IMR-90 (cell line): Measurements from ENCODE around the gene ARHGEF12.

Source experiments
- BHLHE40 ChIP-seq: fragments of 150-350 bp; IDR thresholded peaks from 2 replicates; pipeline ENCODE4 v1.6.1; 2016; ENCODE audit warnings: mild to moderate bottlenecking, low read depth, low read length
- CTCF ChIP-seq: conservative IDR thresholded peaks from 2 replicates; pipeline ENCODE4 v1.5.1; 2012; ENCODE audit warnings: mild to moderate bottlenecking, low read depth, low read length, improper control_type of control experiment
- ELK1 ChIP-seq: fragments of 150-350 bp; IDR thresholded peaks from 2 replicates; pipeline ENCODE4 v1.6.1; 2016; ENCODE audit warnings: low read depth, mild to moderate bottlenecking, low read length, moderate library complexity, borderline replicate concordance
- POLR2A ChIP-seq: IDR thresholded peaks from 2 replicates; pipeline ENCODE4 v1.6.1; 2012; ENCODE audit warnings: mild to moderate bottlenecking, low read depth, low read length
- RAD21 ChIP-seq: IDR thresholded peaks from 2 replicates; pipeline ENCODE4 v1.6.1; 2012; ENCODE audit warnings: low read length, improper control_type of control experiment

- TF ChIP-seq POLR2A (no peak), CTCF (no peak), ELK1 (no peak), RAD21 (no peak), BHLHE40 (no peak)
Observed at GRCh38 chr11:120486138-120486537, 149.9 kb downstream of the ARHGEF12 start.
